IMR-90 (cell line): ENCODE results near the gene TENM4. TPM values are rescaled to one million over a fixed set of nuclear protein-coding genes. Genes with fewer than 3 reads are reported as not detected.

Experiments
- ATAC-seq: fragments of 200-7000 bp; cut with Tn5 transposase; 2 replicates; pipeline ENCODE4 v1.9.1; 2020; ENCODE audit warnings: low read depth, mild to moderate bottlenecking, moderate library complexity
- BruUV-seq: library from RNA; stranded (reverse); fragments of 400-500 nt; replicated peaks from 2 replicates; lab custom pipeline; 2021; lab: Mats Ljungman, UMichigan
- CTCF ChIA-PET: fragments of 300-600 bp; formaldehyde crosslinking; extraction: SDS; loops from one replicate; lab custom pipeline; 2021; ENCODE audit warnings: antibody characterized with exemption; lab: Yijun Ruan, JAX
- POLR2A ChIA-PET: fragments of 300-600 bp; sonication (Branson Sonifier 250); formaldehyde crosslinking; loops from one replicate; lab custom pipeline; 2022; ENCODE audit warnings: antibody characterized with exemption; ENCODE audit not compliant: unreplicated experiment; lab: Charles Lee
- DNase-seq: peaks from one replicate; pipeline ENCODE4 v3.0.0; 2013
- H2AFZ ChIP-seq: replicated peaks from 2 replicates; pipeline ENCODE3; 2013; ENCODE audit warnings: low read length, mild to moderate bottlenecking; ENCODE audit not compliant: poor library complexity
- H2AK5ac ChIP-seq: 2 replicates; pipeline ENCODE4 v1.6.1; 2013; ENCODE audit warnings: low read depth, low read length, inconsistent platforms
- H2AK9ac ChIP-seq: replicated peaks from 2 replicates; pipeline ENCODE3; 2013; ENCODE audit warnings: mild to moderate bottlenecking, low read depth, low read length, moderate library complexity; ENCODE audit not compliant: poor library complexity
- H2BK120ac ChIP-seq: 2 replicates; pipeline ENCODE4 v1.6.1; 2013; ENCODE audit warnings: low read depth, low read length, inconsistent platforms
- H2BK15ac ChIP-seq: 3 replicates; pipeline ENCODE4 v1.6.1; 2013; ENCODE audit warnings: low read depth, low read length, inconsistent platforms
- H2BK20ac ChIP-seq: 2 replicates; pipeline ENCODE4 v1.6.1; 2013; ENCODE audit warnings: low read depth, mild to moderate bottlenecking, inconsistent platforms, low read length, moderate library complexity
- H2BK5ac ChIP-seq: 2 replicates; pipeline ENCODE4 v1.6.1; 2013; ENCODE audit warnings: mild to moderate bottlenecking, low read depth, low read length, inconsistent platforms; ENCODE audit not compliant: poor library complexity, severe bottlenecking
- H3K14ac ChIP-seq: replicated peaks from 2 replicates; pipeline ENCODE4 v1.6.1; 2013; ENCODE audit warnings: low read depth, low read length, inconsistent platforms
- H3K18ac ChIP-seq: 2 replicates; pipeline ENCODE4 v1.6.1; 2013; ENCODE audit warnings: low read depth, low read length, control low read depth
- H3K23ac ChIP-seq: 2 replicates; pipeline ENCODE4 v1.6.1; 2013; ENCODE audit warnings: low read depth, low read length, inconsistent platforms
- H3K27ac ChIP-seq: 2 replicates; pipeline ENCODE4 v1.5.1; 2013; ENCODE audit warnings: mild to moderate bottlenecking, control low read depth, low read length; ENCODE audit not compliant: insufficient read depth
- H3K27me3 ChIP-seq: 2 replicates; pipeline ENCODE4 v1.6.1; 2013; ENCODE audit warnings: low read length; ENCODE audit not compliant: control insufficient read depth, insufficient read depth
- H3K36me3 ChIP-seq: 2 replicates; pipeline ENCODE4 v1.6.1; 2013; ENCODE audit warnings: low read length, mixed read lengths; ENCODE audit not compliant: control insufficient read depth, insufficient read depth
- H3K4ac ChIP-seq: 2 replicates; pipeline ENCODE4 v1.6.1; 2013; ENCODE audit warnings: low read depth, low read length, inconsistent platforms
- H3K4me1 ChIP-seq: 2 replicates; pipeline ENCODE4 v1.6.1; 2013; ENCODE audit warnings: low read length, mixed read lengths; ENCODE audit not compliant: control insufficient read depth, insufficient read depth
- H3K4me2 ChIP-seq: 2 replicates; pipeline ENCODE4 v1.6.1; 2013; ENCODE audit warnings: low read depth, mild to moderate bottlenecking, control low read depth, low read length, moderate library complexity
- H3K4me3 ChIP-seq: 2 replicates; pipeline ENCODE4 v1.5.1; 2013; ENCODE audit warnings: low read depth, mild to moderate bottlenecking, control low read depth, low read length, moderate library complexity; ENCODE audit not compliant: insufficient read depth
- H3K56ac ChIP-seq: 2 replicates; pipeline ENCODE4 v1.6.1; 2013; ENCODE audit warnings: low read length, inconsistent platforms; ENCODE audit not compliant: insufficient read depth; ENCODE audit errors: extremely low read depth
- H3K79me1 ChIP-seq, 2 experiments: 2 replicates each; pipeline ENCODE4 v1.6.1; 2013; ENCODE audit warnings: low read length in 2 of 2, inconsistent platforms in 1 of 2, low read depth in 1 of 2
- H3K9ac ChIP-seq: 2 replicates; pipeline ENCODE4 v1.6.1; 2013; ENCODE audit warnings: low read depth, low read length, control low read depth
- H3K9me1 ChIP-seq: 2 replicates; pipeline ENCODE4 v1.6.1; 2013; ENCODE audit warnings: low read length, inconsistent platforms; ENCODE audit not compliant: insufficient read depth
- H3K9me3 ChIP-seq: 2 replicates; pipeline ENCODE4 v1.6.1; 2013; ENCODE audit warnings: low read length; ENCODE audit not compliant: control insufficient read depth, insufficient read depth
- H4K20me1 ChIP-seq: 2 replicates; pipeline ENCODE4 v1.6.1; 2013; ENCODE audit warnings: low read length, inconsistent platforms; ENCODE audit not compliant: insufficient read depth
- H4K5ac ChIP-seq: 2 replicates; pipeline ENCODE4 v1.6.1; 2013; ENCODE audit warnings: mild to moderate bottlenecking, low read depth, low read length, control low read depth
- H4K8ac ChIP-seq, 2 experiments: 2 replicates each; pipeline ENCODE4 v1.6.1; 2013; ENCODE audit warnings: low read depth in 2 of 2, low read length in 2 of 2, control low read depth in 1 of 2, inconsistent platforms in 1 of 2
- H4K91ac ChIP-seq: 2 replicates; pipeline ENCODE4 v1.6.1; 2013; ENCODE audit warnings: low read depth, low read length, inconsistent platforms; ENCODE audit not compliant: insufficient read depth
- BHLHE40 ChIP-seq: fragments of 150-350 bp; IDR thresholded peaks from 2 replicates; pipeline ENCODE4 v1.6.1; 2016; ENCODE audit warnings: mild to moderate bottlenecking, low read depth, low read length
- CEBPB ChIP-seq: IDR thresholded peaks from 2 replicates; pipeline ENCODE4 v1.6.1; 2012; ENCODE audit warnings: low read depth, low read length, improper control_type of control experiment
- CHD1 ChIP-seq: IDR thresholded peaks from 2 replicates; pipeline ENCODE4 v1.6.1; 2012; ENCODE audit warnings: low read depth, low read length, improper control_type of control experiment
- FOS ChIP-seq: fragments of 150-350 bp; IDR thresholded peaks from 2 replicates; pipeline ENCODE4 v1.6.1; 2016; ENCODE audit warnings: low read depth, low read length
- MAFK ChIP-seq: IDR thresholded peaks from 2 replicates; pipeline ENCODE4 v1.6.1; 2012; ENCODE audit warnings: low read depth, low read length, improper control_type of control experiment
- MXI1 ChIP-seq: IDR thresholded peaks from 2 replicates; pipeline ENCODE4 v1.6.1; 2012; ENCODE audit warnings: low read depth, mild to moderate bottlenecking, low read length, moderate library complexity, borderline replicate concordance
- NFE2L2 ChIP-seq: fragments of 150-350 bp; IDR thresholded peaks from 2 replicates; pipeline ENCODE4 v1.6.1; 2016; ENCODE audit warnings: low read depth, mild to moderate bottlenecking, low read length
- POLR2A ChIP-seq: IDR thresholded peaks from 2 replicates; pipeline ENCODE4 v1.6.1; 2012; ENCODE audit warnings: mild to moderate bottlenecking, low read depth, low read length
- RAD21 ChIP-seq: IDR thresholded peaks from 2 replicates; pipeline ENCODE4 v1.6.1; 2012; ENCODE audit warnings: low read length, improper control_type of control experiment
- RCOR1 ChIP-seq: IDR thresholded peaks from 2 replicates; pipeline ENCODE4 v1.6.1; 2012; ENCODE audit warnings: mild to moderate bottlenecking, low read length, improper control_type of control experiment; ENCODE audit not compliant: insufficient replicate concordance
- RFX5 ChIP-seq: IDR thresholded peaks from 2 replicates; pipeline ENCODE4 v1.8.0; 2012; ENCODE audit warnings: low read depth, mild to moderate bottlenecking, low read length, moderate library complexity
- SMC3 ChIP-seq: fragments of 150-350 bp; IDR thresholded peaks from 2 replicates; pipeline ENCODE4 v1.6.1; 2016; ENCODE audit warnings: low read depth, mild to moderate bottlenecking, antibody characterized with exemption, low read length, moderate library complexity
- WGBS, 2 experiments: methylation state at CpG; one replicate each; pipeline versions ENCODE4 v1.1.5 to v1.1.7; 2013; ENCODE audit warnings: missing lambda C conversion rate in 2 of 2; ENCODE audit not compliant: insufficient read length in 1 of 2; ENCODE audit errors: extremely low coverage in 2 of 2; 5-methylcytosine and 5-hydroxymethylcytosine counted together
- dilution Hi-C: fragments of 300-500 bp; cut with HindIII; formaldehyde crosslinking; loops from one replicate; pipeline ENCODE4 v1.14.3; 2018; ENCODE audit warnings: low sequenced_read_pairs; ENCODE audit not compliant: unreplicated experiment
- in situ Hi-C: fragments of 300-500 bp; cut with MboI; formaldehyde crosslinking; loops from 3 replicates; pipeline ENCODE4 v1.14.3; 2019; ENCODE audit warnings: low sequenced_read_pairs, inconsistent platforms, mixed read lengths
- intact Hi-C: fragments of 100-400 bp; cut with micrococcal nuclease; formaldehyde crosslinking; loops from 2 replicates; pipeline ENCODE4 v1.10.0; 2022
- polyA plus RNA-seq, 3 experiments: library from polyadenylated mRNA; depleted of rRNA; stranded (reverse); fragments of >200 nt; gene quantifications; 2 replicates each; pipeline ENCODE4 v1.2.3, GENCODE V29; 2012; ENCODE audit warnings: low replicate concordance in 1 of 3
- total RNA-seq: library from RNA; depleted of rRNA; stranded (reverse); fragments of >200 nt; gene quantifications from 2 replicates; pipeline ENCODE4 v1.2.3, GENCODE V29; 2012
- TF ChIP-seq, protein P1 (sequence below): conservative IDR thresholded peaks from 2 replicates; pipeline ENCODE4 v1.5.1; 2012; ENCODE audit warnings: mild to moderate bottlenecking, low read depth, low read length, improper control_type of control experiment
- TF ChIP-seq, protein P2 (sequence below): fragments of 150-350 bp; IDR thresholded peaks from 2 replicates; pipeline ENCODE4 v1.6.1; 2017; ENCODE audit warnings: mild to moderate bottlenecking, antibody characterized with exemption, low read length, low read depth
- TF ChIP-seq, protein P3 (sequence below): fragments of 150-350 bp; IDR thresholded peaks from 2 replicates; pipeline ENCODE4 v1.6.1; 2016; ENCODE audit warnings: low read depth, mild to moderate bottlenecking, low read length, moderate library complexity, borderline replicate concordance

The TENM4 gene
- total and polyA plus RNA-seq, 2 of the 4 experiments (the other 2 are of a cell fraction) = 7.4 to 9.0 TPM

DNA sequence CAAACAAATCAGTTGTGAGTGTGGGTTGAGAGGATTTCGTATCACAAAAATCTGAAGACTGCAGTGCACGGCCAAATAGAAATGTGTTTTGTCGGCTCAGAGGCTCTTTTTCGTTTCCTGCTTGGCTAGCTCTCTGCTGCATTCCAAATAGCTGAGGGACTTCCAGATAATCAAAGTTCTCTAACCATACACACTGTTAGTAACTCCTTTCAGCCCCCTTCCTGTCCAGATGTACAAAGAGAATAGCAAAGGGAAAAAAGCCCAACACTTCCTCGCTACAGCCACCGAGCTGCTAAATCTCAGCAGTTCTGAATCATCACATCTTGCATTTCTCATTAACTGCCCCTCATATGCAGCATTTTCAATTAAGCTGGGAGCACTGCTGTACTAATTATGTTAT lies 203.1 kb downstream of the TENM4 start:
- Histone ChIP-seq H3K4me2 (peak overlapping the region; percentile 37), H4K20me1 (peaks cover 3% of the 10 kb centered on the region; the same call in 1 of the 2 replicates), H2BK120ac (peak overlapping the region; percentile 66), H3K9me1 (0 out of 2 replicates have a peak, but pooled peaks cover 5% of the 10 kb centered on the region), H2AK9ac (no peak overlapping the region), H3K4me1 (peaks cover 16% of the 10 kb centered on the region), H3K27ac (peak overlapping the region; percentile 52; the same call in 1 of the 2 replicates), H4K5ac (no peak overlapping the region), H3K36me3 (no peaks in the 10 kb centered on the region), H3K18ac (peak overlapping the region; percentile 36; the same call in 1 of the 2 replicates), H3K9me3 (no peaks in the 10 kb centered on the region), H3K79me1 (no peaks in the 10 kb centered on the region), H3K9ac (no peak overlapping the region; the same call in 1 of the 2 replicates), H2BK5ac (peak overlapping the region; percentile 28), H2BK15ac (0 out of 3 replicates have a peak overlapping the region, but pooled peaks have one; percentile 12), H3K14ac (peak overlapping the region; percentile 23; the same call in 1 of the 2 replicates), H3K56ac (0 out of 2 replicates have a peak overlapping the region, but pooled peaks have one; percentile 6), H3K27me3 (no peaks in the 10 kb centered on the region), H3K4me3 (no peak overlapping the region), H2AK5ac (0 out of 2 replicates have a peak overlapping the region, but pooled peaks have one; percentile 65), H4K8ac (peak overlapping the region in 1 of 2 experiments; percentile 44; a peak in 2 of 4 replicates), H2AFZ (peak overlapping the region; percentile 15), H3K4ac (peak overlapping the region; percentile 72; the same call in 1 of the 2 replicates), H3K23ac (no peak overlapping the region), H2BK20ac (peak overlapping the region; percentile 31; the same call in 1 of the 2 replicates), H4K91ac (no peak overlapping the region)
- intact Hi-C loops = loop anchor here (2.0 to 10.0 kb wide), 5 partner anchors 35 to 593 kb away; partner anchors contain the start of gene TENM4
- ChIA-PET CTCF (interaction anchor here (0.6 to 1.4 kb wide), 2 partner anchors 180 to 563 kb away, joined by 4 read pairs; no protein-coding TSS in a partner anchor), POLR2A (no interaction called here)
- BruUV-seq = no TSS peak
- in situ Hi-C loops = loop anchor here (10.0 kb wide), 1 partner anchor 443 kb away; no protein-coding TSS in a partner anchor
- dilution Hi-C loops = no loop called here
- no CpG with 5 or more reads among the region's 6 CpGs for WGBS, 2 experiments
- peak; percentile 96 for DNase-seq
- peak; percentile 65 for ATAC-seq
- TF ChIP-seq BHLHE40 = no peak
- TF ChIP-seq CEBPB = no peak
- 0 out of 2 replicates have a peak, but pooled peaks have one; percentile 13 for TF ChIP-seq FOS
- no peak; the same call in 1 of the 2 replicates for TF ChIP-seq RAD21
- no peak for TF ChIP-seq CHD1
- TF ChIP-seq, protein P1, sequence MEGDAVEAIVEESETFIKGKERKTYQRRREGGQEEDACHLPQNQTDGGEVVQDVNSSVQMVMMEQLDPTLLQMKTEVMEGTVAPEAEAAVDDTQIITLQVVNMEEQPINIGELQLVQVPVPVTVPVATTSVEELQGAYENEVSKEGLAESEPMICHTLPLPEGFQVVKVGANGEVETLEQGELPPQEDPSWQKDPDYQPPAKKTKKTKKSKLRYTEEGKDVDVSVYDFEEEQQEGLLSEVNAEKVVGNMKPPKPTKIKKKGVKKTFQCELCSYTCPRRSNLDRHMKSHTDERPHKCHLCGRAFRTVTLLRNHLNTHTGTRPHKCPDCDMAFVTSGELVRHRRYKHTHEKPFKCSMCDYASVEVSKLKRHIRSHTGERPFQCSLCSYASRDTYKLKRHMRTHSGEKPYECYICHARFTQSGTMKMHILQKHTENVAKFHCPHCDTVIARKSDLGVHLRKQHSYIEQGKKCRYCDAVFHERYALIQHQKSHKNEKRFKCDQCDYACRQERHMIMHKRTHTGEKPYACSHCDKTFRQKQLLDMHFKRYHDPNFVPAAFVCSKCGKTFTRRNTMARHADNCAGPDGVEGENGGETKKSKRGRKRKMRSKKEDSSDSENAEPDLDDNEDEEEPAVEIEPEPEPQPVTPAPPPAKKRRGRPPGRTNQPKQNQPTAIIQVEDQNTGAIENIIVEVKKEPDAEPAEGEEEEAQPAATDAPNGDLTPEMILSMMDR = 0 out of 2 replicates have a peak, but pooled peaks have one; percentile 2
- TF ChIP-seq SMC3 = no peak
- no peak; the same call in 1 of the 2 replicates for TF ChIP-seq POLR2A
- no peak for TF ChIP-seq MXI1
- TF ChIP-seq MAFK = no peak
- no peak for TF ChIP-seq RFX5
- TF ChIP-seq, protein P2, sequence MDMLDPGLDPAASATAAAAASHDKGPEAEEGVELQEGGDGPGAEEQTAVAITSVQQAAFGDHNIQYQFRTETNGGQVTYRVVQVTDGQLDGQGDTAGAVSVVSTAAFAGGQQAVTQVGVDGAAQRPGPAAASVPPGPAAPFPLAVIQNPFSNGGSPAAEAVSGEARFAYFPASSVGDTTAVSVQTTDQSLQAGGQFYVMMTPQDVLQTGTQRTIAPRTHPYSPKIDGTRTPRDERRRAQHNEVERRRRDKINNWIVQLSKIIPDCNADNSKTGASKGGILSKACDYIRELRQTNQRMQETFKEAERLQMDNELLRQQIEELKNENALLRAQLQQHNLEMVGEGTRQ = no peak
- TF ChIP-seq, protein P3, sequence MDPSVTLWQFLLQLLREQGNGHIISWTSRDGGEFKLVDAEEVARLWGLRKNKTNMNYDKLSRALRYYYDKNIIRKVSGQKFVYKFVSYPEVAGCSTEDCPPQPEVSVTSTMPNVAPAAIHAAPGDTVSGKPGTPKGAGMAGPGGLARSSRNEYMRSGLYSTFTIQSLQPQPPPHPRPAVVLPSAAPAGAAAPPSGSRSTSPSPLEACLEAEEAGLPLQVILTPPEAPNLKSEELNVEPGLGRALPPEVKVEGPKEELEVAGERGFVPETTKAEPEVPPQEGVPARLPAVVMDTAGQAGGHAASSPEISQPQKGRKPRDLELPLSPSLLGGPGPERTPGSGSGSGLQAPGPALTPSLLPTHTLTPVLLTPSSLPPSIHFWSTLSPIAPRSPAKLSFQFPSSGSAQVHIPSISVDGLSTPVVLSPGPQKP = no peak
- no peak for TF ChIP-seq RCOR1
- TF ChIP-seq NFE2L2 = no peak
